ENCODE measurements around the gene PDE8A. TPM values are rescaled to one million over a fixed set of nuclear protein-coding genes. Genes with fewer than 3 reads are reported as not detected.

The PDE8A gene
- total RNA-seq, 1 experiment from 2014 or later, result 40.0 TPM

- POLR2A ChIA-PET, result no interaction called here
- intact Hi-C loops (cut with micrococcal nuclease; ENCODE audit: unreplicated experiment), result no loop called here
- Histone ChIP-seq H3K9me3 (ENCODE audit: control insufficient read depth, insufficient read depth, low read depth, low read length) (no peaks in the 10 kb centered on the region), H3K4me3 (ENCODE audit: low read depth in 2 of 2, low read length in 2 of 2) (no peak overlapping the region), H3K27ac (ENCODE audit: low read length) (no peak overlapping the region), H3K27me3 (ENCODE audit: control insufficient read depth, insufficient read depth, low read length) (no peaks in the 10 kb centered on the region), H3K4me1 (ENCODE audit: control insufficient read depth, insufficient read depth, low read length) (peaks cover 29% of the 10 kb centered on the region), H3K36me3 (ENCODE audit: control insufficient read depth, insufficient read depth, low read length) (no peaks in the 10 kb centered on the region)
- in situ Hi-C loops (cut with HindIII; ENCODE audit: low pct_unique_long_range_greater_than_20kb, low sequenced_read_pairs), result no loop called here
- CTCF ChIA-PET, result no interaction called here
- no peak for ATAC-seq
- DNase-seq (ENCODE audit: low read depth, low spot score), result no peak
- no peak for TF ChIP-seq SIN3A (IDR thresholded peaks at IDR 0.05; ENCODE audit: borderline replicate concordance, insufficient read depth, low read depth, low read length)
- no peak for TF ChIP-seq CTCF (IDR thresholded peaks at IDR 0.05)
- no peak for TF ChIP-seq TCF7L2 (IDR thresholded peaks at IDR 0.05; ENCODE audit: low read depth, low read length)
- no peak for TF ChIP-seq POLR2AphosphoS5 (IDR thresholded peaks at IDR 0.05; ENCODE audit: low read depth, low read length)
- TF ChIP-seq REST (IDR thresholded peaks at IDR 0.05; ENCODE audit: insufficient read depth in 1 of 2, low read depth in 2 of 2, low read length in 1 of 2), result no peak
- BruUV-seq (replicated peaks), result no TSS peak
These were observed 45.8 kb downstream of the PDE8A start for GRCh38 chr15:85027421-85027820.

GRCh38 chr15:85028416-85028815 lies 46.8 kb downstream of the PDE8A start:
- no peaks in the 10 kb centered on the region for H3K27me3 ChIP-seq (ENCODE audit: control insufficient read depth, insufficient read depth, low read length)
- no peak overlapping the region for H3K27ac ChIP-seq (ENCODE audit: low read length)
- in situ Hi-C loops (cut with HindIII; ENCODE audit: low pct_unique_long_range_greater_than_20kb, low sequenced_read_pairs) (no loop called here), intact Hi-C loops (cut with micrococcal nuclease; ENCODE audit: unreplicated experiment) (no loop called here)
- no peaks in the 10 kb centered on the region for H3K9me3 ChIP-seq (ENCODE audit: control insufficient read depth, insufficient read depth, low read depth, low read length)
- no peak overlapping the region for H3K4me3 ChIP-seq (ENCODE audit: low read depth in 2 of 2, low read length in 2 of 2)
- TF ChIP-seq CTCF (IDR thresholded peaks at IDR 0.05) (no peak), POLR2AphosphoS5 (IDR thresholded peaks at IDR 0.05; ENCODE audit: low read depth, low read length) (no peak)
- no peak for ATAC-seq
- ChIA-PET POLR2A (no interaction called here), CTCF (interaction anchor here (0.6 to 0.8 kb wide), 2 partner anchors 14 to 36 kb away, joined by 3 to 7 read pairs; no protein-coding TSS in a partner anchor)
- H3K36me3 ChIP-seq (ENCODE audit: control insufficient read depth, insufficient read depth, low read length), result no peaks in the 10 kb centered on the region
- no peak for DNase-seq (ENCODE audit: low read depth, low spot score)
- peaks cover 31% of the 10 kb centered on the region for H3K4me1 ChIP-seq (ENCODE audit: control insufficient read depth, insufficient read depth, low read length)
- BruUV-seq (replicated peaks), result no TSS peak
